HCT116 (cell line): Measurements from ENCODE around the gene SLC11A1. TPM values are rescaled to one million over a fixed set of nuclear protein-coding genes. Genes with fewer than 3 reads are reported as not detected.

Experiments used
- ATAC-seq: fragments of 200-7000 bp; cut with Tn5 transposase; 2 replicates; pipeline ENCODE4 v1.9.1; 2020; ENCODE audit warnings: mild to moderate bottlenecking, moderate library complexity
- BruUV-seq: library from RNA; stranded (reverse); fragments of 400-500 nt; replicated peaks from 2 replicates; lab custom pipeline; 2021; lab: Mats Ljungman, UMichigan
- CTCF ChIA-PET: fragments of 300-600 bp; sonication (Branson Sonifier 250); formaldehyde crosslinking; loops from one replicate; lab custom pipeline; 2021; ENCODE audit warnings: antibody characterized with exemption; lab: Charles Lee
- POLR2A ChIA-PET: fragments of 300-600, 350-600 bp; sonication (Branson Sonifier 250); formaldehyde crosslinking; loops from one replicate; lab custom pipeline; 2021; ENCODE audit warnings: antibody characterized with exemption; lab: Charles Lee
- RAD21 ChIA-PET, 2 experiments: fragments of 300-600 bp; sonication (Branson Sonifier 250); formaldehyde crosslinking; loops; one replicate each; lab custom pipeline; 2023; ENCODE audit warnings: low total read pairs in 2 of 2; ENCODE audit not compliant: uncharacterized antibody in 2 of 2, unreplicated experiment in 2 of 2, low non-redundant PET in 1 of 2; lab: Charles Lee
- DNase-seq: peaks from one replicate; pipeline ENCODE4 v3.0.0-alpha.2; 2010; ENCODE audit warnings: low read depth, low spot score
- H2AFZ ChIP-seq: fragments of 200-600 bp; shearing (Covaris generic), sonication (generic); 2 replicates; pipeline ENCODE4 v1.6.1; 2017; ENCODE audit warnings: low read depth, mixed run types, mixed read lengths, antibody characterized with exemption, low read length; ENCODE audit not compliant: poor library complexity, severe bottlenecking
- H3K27ac ChIP-seq: 2 replicates; pipeline ENCODE4 v1.5.1; 2012; ENCODE audit warnings: low read depth, low read length
- H3K27me3 ChIP-seq: fragments of 200-600 bp; sonication (generic); 2 replicates; pipeline ENCODE4 v1.6.1; 2016; ENCODE audit warnings: mixed run types, low read length, mixed read lengths; ENCODE audit not compliant: insufficient read depth
- H3K36me3 ChIP-seq, 2 experiments: fragments of 200-500 bp in 1 of 2; fragments of 200-600 bp in 1 of 2; sonication (Bioruptor generic) in 1 of 2; sonication (generic) in 1 of 2; 2 replicates each; pipeline versions ENCODE4 v1.5.1 to v1.6.1; 2014 to 2016; ENCODE audit warnings: low read length in 2 of 2, inconsistent platforms in 1 of 2, mixed read lengths in 1 of 2, mixed run types in 1 of 2; ENCODE audit not compliant: insufficient read depth in 2 of 2, control insufficient read depth in 1 of 2
- H3K4me1 ChIP-seq, 2 experiments: fragments of 200-600 bp in 1 of 2; sonication (generic) in 1 of 2; 2 replicates each; pipeline versions ENCODE4 v1.5.1 to v1.6.1; 2012 to 2017; ENCODE audit warnings: low read length in 2 of 2, inconsistent platforms in 1 of 2, mild to moderate bottlenecking in 1 of 2, mixed read lengths in 1 of 2, mixed run types in 1 of 2, moderate library complexity in 1 of 2; ENCODE audit not compliant: insufficient read depth in 2 of 2, control insufficient read depth in 1 of 2
- H3K4me2 ChIP-seq: fragments of 200-600 bp; sonication (generic); 2 replicates; pipeline ENCODE4 v1.6.1; 2017; ENCODE audit warnings: mixed run types, low read length, mixed read lengths
- H3K4me3 ChIP-seq, 2 experiments: fragments of 200-600 bp in 1 of 2; sonication (generic) in 1 of 2; replicated peaks in 1 of 2; 2 replicates each; pipeline ENCODE4 v1.5.1; 2011 to 2016; ENCODE audit warnings: low read length in 2 of 2, control low read depth in 1 of 2, low read depth in 1 of 2, mild to moderate bottlenecking in 1 of 2, mixed read lengths in 1 of 2, mixed run types in 1 of 2
- H3K79me2 ChIP-seq: fragments of 200-600 bp; sonication (generic); 2 replicates; pipeline ENCODE4 v1.6.1; 2017; ENCODE audit warnings: mild to moderate bottlenecking, mixed run types, low read length, moderate library complexity, mixed read lengths; ENCODE audit not compliant: insufficient read depth
- H3K9ac ChIP-seq: fragments of 200-600 bp; sonication (generic); 2 replicates; pipeline ENCODE4 v1.6.1; 2016; ENCODE audit warnings: low read length, mixed read lengths
- H3K9me2 ChIP-seq: fragments of 200-600 bp; sonication (generic), shearing (Covaris generic); 2 replicates; pipeline ENCODE4 v1.6.1; 2017; ENCODE audit warnings: mixed run types, mild to moderate bottlenecking, moderate library complexity; ENCODE audit not compliant: insufficient read depth
- H3K9me3 ChIP-seq, 2 experiments: fragments of 200-500 bp in 1 of 2; fragments of 200-600 bp in 1 of 2; sonication (Bioruptor generic) in 1 of 2; sonication (generic) in 1 of 2; 2 replicates each; pipeline ENCODE4 v1.6.1; 2014 to 2017; ENCODE audit warnings: low read length in 2 of 2, mixed read lengths in 2 of 2, inconsistent platforms in 1 of 2, low read depth in 1 of 2, mild to moderate bottlenecking in 1 of 2, mixed run types in 1 of 2, moderate library complexity in 1 of 2; ENCODE audit not compliant: control insufficient read depth in 1 of 2, insufficient read depth in 1 of 2
- H4K20me1 ChIP-seq: fragments of 200-600 bp; sonication (generic), shearing (Covaris generic); 2 replicates; pipeline ENCODE4 v1.6.1; 2017; ENCODE audit warnings: mixed run types, mild to moderate bottlenecking, moderate library complexity; ENCODE audit not compliant: insufficient read depth
- ATF3 ChIP-seq: IDR thresholded peaks from 2 replicates; pipeline ENCODE4 v1.6.1; 2012
- CBX3 ChIP-seq: IDR thresholded peaks from 2 replicates; pipeline ENCODE4 v1.6.1; 2012; ENCODE audit warnings: low read depth
- CEBPB ChIP-seq: IDR thresholded peaks from 2 replicates; pipeline ENCODE4 v1.6.1; 2012; ENCODE audit warnings: low read depth
- EGR1 ChIP-seq: IDR thresholded peaks from 2 replicates; pipeline ENCODE4 v1.6.1; 2012; ENCODE audit warnings: low read depth
- EZH2 ChIP-seq: fragments of 200-600 bp; sonication (generic); IDR thresholded peaks from 2 replicates; pipeline ENCODE4 v1.6.1; 2017; ENCODE audit warnings: antibody characterized with exemption, mixed run types
- FOSL1 ChIP-seq: IDR thresholded peaks from 2 replicates; pipeline ENCODE4 v1.6.1; 2012; ENCODE audit warnings: low read depth
- POLR2A ChIP-seq: IDR thresholded peaks from 2 replicates; pipeline ENCODE4 v1.7.0; 2011; ENCODE audit warnings: borderline replicate concordance; ENCODE audit not compliant: insufficient read depth, insufficient read length; ENCODE audit errors: extremely low read depth
- POLR2AphosphoS5 ChIP-seq: IDR thresholded peaks from 2 replicates; pipeline ENCODE4 v1.6.1; 2011; ENCODE audit warnings: mild to moderate bottlenecking, low read depth, low read length, moderate library complexity
- SIN3A ChIP-seq: IDR thresholded peaks from 2 replicates; pipeline ENCODE4 v1.6.1; 2012; ENCODE audit warnings: low read depth
- SP1 ChIP-seq: IDR thresholded peaks from 2 replicates; pipeline ENCODE4 v1.6.1; 2012; ENCODE audit warnings: low read depth
- SRF ChIP-seq: IDR thresholded peaks from 2 replicates; pipeline ENCODE4 v1.6.1; 2012; ENCODE audit warnings: low read depth
- TCF7L2 ChIP-seq: IDR thresholded peaks from 2 replicates; pipeline ENCODE4 v1.7.0; 2011; ENCODE audit warnings: borderline replicate concordance, inconsistent platforms; ENCODE audit not compliant: insufficient read depth, insufficient read length; ENCODE audit errors: extremely low read depth
- ZBTB33 ChIP-seq: IDR thresholded peaks from 2 replicates; pipeline ENCODE4 v1.6.1; 2011; ENCODE audit warnings: mild to moderate bottlenecking, low read length, moderate library complexity; ENCODE audit not compliant: insufficient replicate concordance; ENCODE audit errors: extremely low read depth
- ZFX ChIP-seq: fragments of 450-650 bp; IDR thresholded peaks from 2 replicates; pipeline ENCODE4 v1.6.1; 2017
- ZNF274 ChIP-seq: fragments of 200-500 bp; sonication (Bioruptor generic); IDR thresholded peaks from 2 replicates; pipeline ENCODE4 v1.6.1; 2014; ENCODE audit warnings: mild to moderate bottlenecking, low read depth, low read length, inconsistent platforms
- intact Hi-C: fragments of 100-400 bp; cut with micrococcal nuclease; formaldehyde crosslinking; loops from 2 replicates; pipeline ENCODE4 v1.10.0; 2022
- total RNA-seq: library from RNA; stranded (reverse); gene quantifications from one replicate; pipeline ENCODE4 v1.2.1, GENCODE V29; 2021; ENCODE audit not compliant: unreplicated experiment
- TF ChIP-seq, protein P1 (sequence below): IDR thresholded peaks from 2 replicates; pipeline ENCODE4 v1.6.1; 2012
- TF ChIP-seq, protein P2 (sequence below), 3 experiments: fragments of 200-600 bp in 1 of 3; sonication (generic) in 1 of 3; IDR thresholded peaks in 2 of 3; conservative IDR thresholded peaks in 1 of 3; 2 replicates each; pipeline ENCODE4 v1.5.1; 2012 to 2017; ENCODE audit warnings: low read depth in 2 of 3, low read length in 2 of 3, antibody characterized with exemption in 1 of 3, borderline replicate concordance in 1 of 3, control low read depth in 1 of 3, mild to moderate bottlenecking in 1 of 3, mixed read lengths in 1 of 3, mixed run types in 1 of 3, moderate library complexity in 1 of 3; ENCODE audit not compliant: insufficient read depth in 1 of 3
- TF ChIP-seq, protein P3 (sequence below): IDR thresholded peaks from 2 replicates; pipeline ENCODE4 v1.6.1; 2012; ENCODE audit warnings: low read depth

The SLC11A1 gene
- total RNA-seq, 1 experiment from 2014 or later: 0.42 TPM

DNA sequence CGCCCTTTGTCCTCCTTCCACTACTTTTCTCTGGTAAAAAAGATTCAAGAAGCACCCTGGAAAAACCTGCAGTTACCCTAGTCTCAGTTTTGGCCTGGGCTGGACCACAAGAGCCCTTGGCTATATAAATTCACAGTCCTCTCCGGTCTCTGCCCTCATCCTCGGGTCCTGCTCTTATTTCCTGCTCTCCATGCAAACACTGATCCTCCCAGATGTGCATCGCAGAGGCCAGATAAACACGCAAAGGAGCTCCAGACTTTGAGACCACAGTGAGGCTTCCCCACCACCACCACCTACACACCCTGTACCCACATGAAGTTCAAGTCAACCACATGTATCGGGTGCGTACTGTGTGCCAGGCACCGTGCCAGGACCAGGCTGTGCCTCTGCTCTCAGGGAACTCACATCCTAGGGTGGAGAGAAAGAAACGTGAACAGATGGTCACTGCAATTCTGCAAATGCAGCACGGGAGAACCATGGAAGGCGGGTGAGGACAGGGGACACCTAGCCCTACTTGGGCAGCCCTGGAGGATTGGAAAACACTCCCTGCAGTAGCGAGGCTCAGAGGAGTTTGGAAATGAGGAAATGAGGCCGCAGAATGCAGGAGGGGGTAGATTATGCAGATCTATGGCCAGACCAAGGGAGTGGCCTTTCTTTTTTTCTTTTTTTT lies 25.0 kb downstream of the SLC11A1 start:
- no peaks in the 10 kb centered on the region for H3K27me3 ChIP-seq
- H4K20me1 ChIP-seq: no peaks in the 10 kb centered on the region
- CTCF ChIA-PET: no interaction called here
- H3K9me3 ChIP-seq: no peaks in the 10 kb centered on the region
- H3K9me2 ChIP-seq: no peaks in the 10 kb centered on the region
- no TSS peak for BruUV-seq
- H3K27ac ChIP-seq: peak overlapping the region; percentile 78
- H3K79me2 ChIP-seq: peaks cover 6% of the 10 kb centered on the region; the same call in 1 of the 2 replicates
- H2AFZ ChIP-seq: no peak overlapping the region
- intact Hi-C loops: loop anchor here (1.0 to 5.0 kb wide), 3 partner anchors 60 to 440 kb away; no protein-coding TSS in a partner anchor
- ATAC-seq (peak; percentile 10), DNase-seq (no peak)
- H3K4me1 ChIP-seq: peaks cover 21 to 26% of the 10 kb centered on the region in 2 experiments
- H3K9ac ChIP-seq: peak overlapping the region; percentile 68
- TF ChIP-seq, protein P1, sequence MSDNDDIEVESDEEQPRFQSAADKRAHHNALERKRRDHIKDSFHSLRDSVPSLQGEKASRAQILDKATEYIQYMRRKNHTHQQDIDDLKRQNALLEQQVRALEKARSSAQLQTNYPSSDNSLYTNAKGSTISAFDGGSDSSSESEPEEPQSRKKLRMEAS: no peak
- TF ChIP-seq POLR2A: no peak
- TF ChIP-seq ZBTB33: no peak
- TF ChIP-seq ATF3: no peak
- TF ChIP-seq, protein P2, sequence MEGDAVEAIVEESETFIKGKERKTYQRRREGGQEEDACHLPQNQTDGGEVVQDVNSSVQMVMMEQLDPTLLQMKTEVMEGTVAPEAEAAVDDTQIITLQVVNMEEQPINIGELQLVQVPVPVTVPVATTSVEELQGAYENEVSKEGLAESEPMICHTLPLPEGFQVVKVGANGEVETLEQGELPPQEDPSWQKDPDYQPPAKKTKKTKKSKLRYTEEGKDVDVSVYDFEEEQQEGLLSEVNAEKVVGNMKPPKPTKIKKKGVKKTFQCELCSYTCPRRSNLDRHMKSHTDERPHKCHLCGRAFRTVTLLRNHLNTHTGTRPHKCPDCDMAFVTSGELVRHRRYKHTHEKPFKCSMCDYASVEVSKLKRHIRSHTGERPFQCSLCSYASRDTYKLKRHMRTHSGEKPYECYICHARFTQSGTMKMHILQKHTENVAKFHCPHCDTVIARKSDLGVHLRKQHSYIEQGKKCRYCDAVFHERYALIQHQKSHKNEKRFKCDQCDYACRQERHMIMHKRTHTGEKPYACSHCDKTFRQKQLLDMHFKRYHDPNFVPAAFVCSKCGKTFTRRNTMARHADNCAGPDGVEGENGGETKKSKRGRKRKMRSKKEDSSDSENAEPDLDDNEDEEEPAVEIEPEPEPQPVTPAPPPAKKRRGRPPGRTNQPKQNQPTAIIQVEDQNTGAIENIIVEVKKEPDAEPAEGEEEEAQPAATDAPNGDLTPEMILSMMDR (IDR thresholded peaks at IDR 0.05 in 2 of 3, conservative IDR thresholded peaks at IDR 0.05 in 1 of 3; ENCODE audit: borderline replicate concordance in 1 of 3, insufficient read depth in 1 of 3, low read depth in 2 of 3, low read length in 2 of 3): no peak
- no peak for TF ChIP-seq CBX3
- no peak for TF ChIP-seq TCF7L2
- TF ChIP-seq CEBPB: no peak
- TF ChIP-seq SRF: no peak
- no peak for TF ChIP-seq ZNF274
- no peak for TF ChIP-seq FOSL1
- no peak for TF ChIP-seq EZH2
- no peak for TF ChIP-seq POLR2AphosphoS5
- TF ChIP-seq EGR1: no peak
- TF ChIP-seq, protein P3, sequence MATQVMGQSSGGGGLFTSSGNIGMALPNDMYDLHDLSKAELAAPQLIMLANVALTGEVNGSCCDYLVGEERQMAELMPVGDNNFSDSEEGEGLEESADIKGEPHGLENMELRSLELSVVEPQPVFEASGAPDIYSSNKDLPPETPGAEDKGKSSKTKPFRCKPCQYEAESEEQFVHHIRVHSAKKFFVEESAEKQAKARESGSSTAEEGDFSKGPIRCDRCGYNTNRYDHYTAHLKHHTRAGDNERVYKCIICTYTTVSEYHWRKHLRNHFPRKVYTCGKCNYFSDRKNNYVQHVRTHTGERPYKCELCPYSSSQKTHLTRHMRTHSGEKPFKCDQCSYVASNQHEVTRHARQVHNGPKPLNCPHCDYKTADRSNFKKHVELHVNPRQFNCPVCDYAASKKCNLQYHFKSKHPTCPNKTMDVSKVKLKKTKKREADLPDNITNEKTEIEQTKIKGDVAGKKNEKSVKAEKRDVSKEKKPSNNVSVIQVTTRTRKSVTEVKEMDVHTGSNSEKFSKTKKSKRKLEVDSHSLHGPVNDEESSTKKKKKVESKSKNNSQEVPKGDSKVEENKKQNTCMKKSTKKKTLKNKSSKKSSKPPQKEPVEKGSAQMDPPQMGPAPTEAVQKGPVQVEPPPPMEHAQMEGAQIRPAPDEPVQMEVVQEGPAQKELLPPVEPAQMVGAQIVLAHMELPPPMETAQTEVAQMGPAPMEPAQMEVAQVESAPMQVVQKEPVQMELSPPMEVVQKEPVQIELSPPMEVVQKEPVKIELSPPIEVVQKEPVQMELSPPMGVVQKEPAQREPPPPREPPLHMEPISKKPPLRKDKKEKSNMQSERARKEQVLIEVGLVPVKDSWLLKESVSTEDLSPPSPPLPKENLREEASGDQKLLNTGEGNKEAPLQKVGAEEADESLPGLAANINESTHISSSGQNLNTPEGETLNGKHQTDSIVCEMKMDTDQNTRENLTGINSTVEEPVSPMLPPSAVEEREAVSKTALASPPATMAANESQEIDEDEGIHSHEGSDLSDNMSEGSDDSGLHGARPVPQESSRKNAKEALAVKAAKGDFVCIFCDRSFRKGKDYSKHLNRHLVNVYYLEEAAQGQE: no peak
- TF ChIP-seq ZFX: no peak
- TF ChIP-seq SIN3A: no peak
- TF ChIP-seq SP1: no peak
- POLR2A ChIA-PET: no interaction called here
- RAD21 ChIA-PET: no interaction called here
- peaks cover 12 to 18% of the 10 kb centered on the region in 2 experiments for H3K36me3 ChIP-seq
- H3K4me2 ChIP-seq: peak overlapping the region; percentile 93
- peak overlapping the region; percentile 36 to 61 for H3K4me3 ChIP-seq
